ENCODE measurements around the gene PAAF1.
A peak's percentile ranks its signal among the peaks of the same experiment; 100 is the strongest.

PAAF1 gene

DNA sequence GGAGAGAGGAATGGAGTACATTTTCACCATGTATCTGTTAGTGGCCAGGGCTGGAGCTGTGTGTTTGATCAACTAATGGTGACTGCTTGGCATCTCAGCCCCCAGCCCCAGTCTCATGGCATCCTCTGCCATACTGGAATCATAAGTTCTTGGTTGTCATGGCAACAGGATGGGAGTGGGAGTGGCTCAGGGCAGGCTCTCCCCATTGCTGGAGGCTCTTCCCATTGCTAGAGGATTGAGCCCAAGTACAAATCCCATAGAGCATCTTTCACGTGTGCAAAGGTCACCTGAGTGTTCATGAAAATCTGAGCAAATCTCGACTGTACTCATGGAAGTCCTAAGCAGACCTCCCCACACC is 88.9 kb downstream of the PAAF1 start:
- Histone ChIP-seq H3K9ac (ENCODE audit: low read length in 5 of 5) (no peak overlapping the region), H3K27ac (ENCODE audit: low read depth, low read length) (no peak overlapping the region), H3K4me1 (ENCODE audit: control insufficient read depth in 5 of 5, insufficient read depth in 5 of 5, low read length in 5 of 5) (peaks cover 0 to 14% (median 10%) of the 10 kb centered on the region in 5 donors), H3K9me3 (ENCODE audit: control insufficient read depth in 5 of 5, low read length in 5 of 5) (no peaks in the 10 kb centered on the region), H3K36me3 (ENCODE audit: control insufficient read depth in 5 of 5, insufficient read depth in 5 of 5, low read length in 5 of 5) (no peaks in the 10 kb centered on the region), H3K27me3 (ENCODE audit: control insufficient read depth in 5 of 5, insufficient read depth in 4 of 5, low read length in 5 of 5) (no peaks in the 10 kb centered on the region), H3K4me3 (ENCODE audit: low read depth in 1 of 5, low read length in 5 of 5) (no peak overlapping the region)

DNA sequence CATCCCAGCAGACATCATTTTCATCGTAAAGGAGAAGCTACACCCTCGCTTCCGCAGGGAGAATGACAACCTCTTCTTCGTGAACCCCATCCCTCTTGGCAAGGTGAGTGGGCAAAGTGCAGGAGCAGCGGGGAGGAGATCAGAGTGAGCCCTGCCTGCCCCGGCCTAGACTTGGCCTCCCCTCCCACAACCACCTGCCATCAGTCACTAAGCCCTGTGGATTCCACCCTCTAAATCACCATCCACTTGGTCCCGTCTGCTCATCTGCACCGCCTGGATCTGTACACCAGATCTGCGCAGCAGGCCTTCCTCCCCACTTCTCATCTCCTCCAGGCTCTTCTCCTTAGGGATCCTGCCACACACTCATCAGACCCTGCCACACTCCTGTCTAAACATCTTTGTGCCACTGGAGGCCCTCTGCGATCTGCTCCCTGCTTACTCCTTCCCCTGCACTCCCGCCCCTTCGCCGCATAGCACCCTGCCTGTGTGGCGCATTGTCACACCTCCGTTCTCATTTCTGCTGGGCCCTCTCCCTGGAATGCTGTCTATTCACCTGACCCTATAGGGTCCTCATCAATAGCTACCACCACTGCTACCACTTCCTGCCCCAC is 91.7 kb downstream of the PAAF1 start:
- Histone ChIP-seq H3K27me3 (ENCODE audit: control insufficient read depth in 5 of 5, insufficient read depth in 4 of 5, low read length in 5 of 5) (no peaks in the 10 kb centered on the region), H3K4me1 (ENCODE audit: control insufficient read depth in 5 of 5, insufficient read depth in 5 of 5, low read length in 5 of 5) (peaks cover 0 to 26% (median 20%) of the 10 kb centered on the region in 5 donors), H3K27ac (ENCODE audit: low read depth, low read length) (no peak overlapping the region), H3K4me3 (ENCODE audit: low read depth in 1 of 5, low read length in 5 of 5) (no peak overlapping the region), H3K9ac (ENCODE audit: low read length in 5 of 5) (no peak overlapping the region), H3K36me3 (ENCODE audit: control insufficient read depth in 5 of 5, insufficient read depth in 5 of 5, low read length in 5 of 5) (no peaks in the 10 kb centered on the region), H3K9me3 (ENCODE audit: control insufficient read depth in 5 of 5, low read length in 5 of 5) (no peaks in the 10 kb centered on the region)

DNA sequence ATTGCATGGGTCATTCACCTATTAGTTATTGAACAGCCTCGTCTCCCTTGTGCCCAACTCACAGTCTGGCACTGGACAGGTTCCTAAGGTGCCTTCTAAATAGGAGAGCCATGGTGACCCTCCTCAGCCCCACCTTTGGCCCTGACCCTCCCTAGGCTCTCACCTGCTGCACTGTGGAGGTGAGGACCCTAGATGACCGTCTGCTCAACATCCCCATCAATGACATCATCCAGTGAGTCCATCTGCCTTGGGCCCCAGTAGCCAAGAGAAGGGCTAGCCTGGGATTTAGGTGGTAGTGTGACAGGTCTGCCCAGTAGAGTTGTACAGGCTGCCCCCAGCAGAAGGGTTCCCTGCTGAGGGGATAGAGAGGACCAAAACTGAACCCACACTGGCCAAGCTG is 92.3 kb downstream of the PAAF1 start:
- no peak overlapping the region for H3K9ac ChIP-seq (ENCODE audit: low read length in 5 of 5)
- peaks cover 0 to 2% (median 0%) of the 10 kb centered on the region in 5 donors for H3K36me3 ChIP-seq (ENCODE audit: control insufficient read depth in 5 of 5, insufficient read depth in 5 of 5, low read length in 5 of 5)
- H3K27ac ChIP-seq (ENCODE audit: low read depth, low read length), result no peak overlapping the region
- H3K9me3 ChIP-seq (ENCODE audit: control insufficient read depth in 5 of 5, low read length in 5 of 5), result no peaks in the 10 kb centered on the region
- H3K27me3 ChIP-seq (ENCODE audit: control insufficient read depth in 5 of 5, insufficient read depth in 4 of 5, low read length in 5 of 5), result no peaks in the 10 kb centered on the region
- peaks cover 0 to 31% (median 25%) of the 10 kb centered on the region in 5 donors for H3K4me1 ChIP-seq (ENCODE audit: control insufficient read depth in 5 of 5, insufficient read depth in 5 of 5, low read length in 5 of 5)
- H3K4me3 ChIP-seq (ENCODE audit: low read depth in 1 of 5, low read length in 5 of 5), result no peak overlapping the region

DNA sequence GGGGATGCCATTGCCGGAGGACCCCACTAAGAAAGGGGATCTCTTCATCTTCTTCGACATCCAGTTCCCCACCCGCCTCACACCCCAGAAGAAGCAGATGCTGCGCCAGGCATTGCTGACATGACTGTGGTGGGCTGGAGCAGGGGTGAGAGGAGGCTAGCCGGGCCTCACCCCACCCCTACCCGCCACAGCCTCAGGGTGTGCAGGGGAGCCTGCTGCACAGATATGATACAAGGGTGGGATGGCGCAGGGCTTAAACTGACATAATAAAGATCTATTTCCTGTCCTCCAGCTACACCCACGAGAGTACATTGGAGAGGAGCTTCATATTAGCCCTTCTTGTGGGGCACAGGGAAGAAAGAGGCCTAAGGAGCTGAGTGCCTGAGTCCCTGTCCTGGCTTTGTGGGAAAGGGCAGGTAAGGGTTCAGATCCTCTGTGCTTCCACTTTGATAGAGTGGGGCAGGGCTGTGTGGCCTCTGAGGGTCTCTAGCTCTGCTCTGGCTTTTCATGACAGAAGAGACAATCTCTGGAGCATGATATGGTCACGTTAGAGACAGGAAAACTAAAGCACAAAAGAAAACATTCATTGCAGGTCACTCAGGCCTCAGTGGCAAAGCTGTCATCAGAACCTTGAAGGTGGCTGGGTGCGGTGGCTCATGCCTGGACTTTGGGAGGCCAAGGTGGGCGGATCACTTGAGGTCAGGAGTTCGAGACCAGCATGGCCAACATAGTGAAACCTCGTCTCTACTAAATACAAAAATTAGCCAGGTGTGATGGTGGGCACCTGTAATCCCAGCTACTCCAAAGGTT is 93.4 kb downstream of the PAAF1 start:
- Histone ChIP-seq H3K27ac (ENCODE audit: low read depth, low read length) (no peak overlapping the region), H3K4me3 (ENCODE audit: low read depth in 1 of 5, low read length in 5 of 5) (no peak overlapping the region)

DNA sequence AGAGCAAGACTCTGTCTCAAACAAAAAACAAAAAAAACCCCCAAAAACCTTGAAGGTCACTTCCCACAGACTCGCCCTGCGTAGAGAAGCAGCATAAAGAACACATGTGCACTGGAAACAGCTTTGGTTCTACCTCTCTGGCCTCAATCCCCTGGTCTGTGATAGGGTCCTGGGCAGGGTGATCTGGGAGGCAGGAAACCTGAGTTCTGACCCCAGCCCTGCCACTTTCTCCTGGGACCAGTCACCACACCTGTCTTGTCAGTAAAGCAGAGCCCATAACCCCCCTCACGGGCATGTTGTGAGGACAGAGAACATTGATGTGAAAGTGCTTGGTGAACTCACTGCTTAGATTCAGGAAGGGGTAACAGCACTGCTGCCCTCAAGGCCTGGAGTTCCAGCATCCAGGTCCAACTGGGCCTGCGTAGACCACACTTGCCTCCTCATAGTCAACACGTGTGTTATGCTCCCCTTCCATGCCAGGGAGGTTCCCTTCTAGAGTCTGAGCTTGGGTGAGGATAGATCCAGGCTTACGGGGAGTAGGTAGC is 94.4 kb downstream of the PAAF1 start:
- H3K9me3 ChIP-seq (ENCODE audit: control insufficient read depth in 5 of 5, low read length in 5 of 5), result no peaks in the 10 kb centered on the region
- H3K4me1 ChIP-seq (ENCODE audit: control insufficient read depth in 5 of 5, insufficient read depth in 5 of 5, low read length in 5 of 5), result peaks cover 0 to 28% (median 17%) of the 10 kb centered on the region in 5 donors
- H3K4me3 ChIP-seq (ENCODE audit: low read depth in 1 of 5, low read length in 5 of 5), result no peak overlapping the region
- no peaks in the 10 kb centered on the region for H3K27me3 ChIP-seq (ENCODE audit: control insufficient read depth in 5 of 5, insufficient read depth in 4 of 5, low read length in 5 of 5)
- H3K9ac ChIP-seq (ENCODE audit: low read length in 5 of 5), result no peak overlapping the region
- H3K27ac ChIP-seq (ENCODE audit: low read depth, low read length), result no peak overlapping the region
- peaks cover 0 to 24% (median 18%) of the 10 kb centered on the region in 5 donors for H3K36me3 ChIP-seq (ENCODE audit: control insufficient read depth in 5 of 5, insufficient read depth in 5 of 5, low read length in 5 of 5)

More for the DNA sequence above, 93.4 kb downstream of the PAAF1 start:
- Histone ChIP-seq H3K4me1 (ENCODE audit: control insufficient read depth in 5 of 5, insufficient read depth in 5 of 5, low read length in 5 of 5) (peaks cover 0 to 28% (median 19%) of the 10 kb centered on the region in 5 donors), H3K9me3 (ENCODE audit: control insufficient read depth in 5 of 5, low read length in 5 of 5) (no peaks in the 10 kb centered on the region), H3K9ac (ENCODE audit: low read length in 5 of 5) (no peak overlapping the region), H3K36me3 (ENCODE audit: control insufficient read depth in 5 of 5, insufficient read depth in 5 of 5, low read length in 5 of 5) (peaks cover 0 to 14% (median 10%) of the 10 kb centered on the region in 5 donors), H3K27me3 (ENCODE audit: control insufficient read depth in 5 of 5, insufficient read depth in 4 of 5, low read length in 5 of 5) (no peaks in the 10 kb centered on the region)

DNA sequence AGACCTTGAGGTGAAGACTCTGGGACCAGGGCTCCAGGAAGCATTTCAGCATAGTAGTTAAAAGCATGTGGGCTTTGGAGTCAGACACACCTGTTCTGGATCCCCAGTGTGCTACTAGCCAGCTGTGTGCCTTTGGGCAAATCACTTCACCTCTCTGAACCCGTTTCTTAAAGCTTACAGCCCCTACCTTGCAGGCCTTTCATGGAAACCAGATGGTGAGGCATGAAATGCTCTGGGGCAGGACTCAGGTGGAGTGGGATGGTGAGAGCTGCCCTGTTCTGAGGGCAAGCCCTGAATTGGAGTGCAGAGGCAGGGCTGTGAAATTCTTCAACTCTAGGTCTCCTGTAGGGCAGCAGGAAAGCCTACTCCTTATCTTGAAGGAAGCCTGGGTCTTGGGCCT is 95.4 kb downstream of the PAAF1 start:
- Histone ChIP-seq H3K9ac (ENCODE audit: low read length in 5 of 5) (no peak overlapping the region), H3K4me3 (ENCODE audit: low read depth in 1 of 5, low read length in 5 of 5) (no peak overlapping the region), H3K4me1 (ENCODE audit: control insufficient read depth in 5 of 5, insufficient read depth in 5 of 5, low read length in 5 of 5) (peaks cover 0 to 37% (median 22%) of the 10 kb centered on the region in 5 donors), H3K36me3 (ENCODE audit: control insufficient read depth in 5 of 5, insufficient read depth in 5 of 5, low read length in 5 of 5) (peaks cover 0 to 32% (median 27%) of the 10 kb centered on the region in 5 donors), H3K27ac (ENCODE audit: low read depth, low read length) (no peak overlapping the region), H3K9me3 (ENCODE audit: control insufficient read depth in 5 of 5, low read length in 5 of 5) (no peaks in the 10 kb centered on the region), H3K27me3 (ENCODE audit: control insufficient read depth in 5 of 5, insufficient read depth in 4 of 5, low read length in 5 of 5) (no peaks in the 10 kb centered on the region)

DNA sequence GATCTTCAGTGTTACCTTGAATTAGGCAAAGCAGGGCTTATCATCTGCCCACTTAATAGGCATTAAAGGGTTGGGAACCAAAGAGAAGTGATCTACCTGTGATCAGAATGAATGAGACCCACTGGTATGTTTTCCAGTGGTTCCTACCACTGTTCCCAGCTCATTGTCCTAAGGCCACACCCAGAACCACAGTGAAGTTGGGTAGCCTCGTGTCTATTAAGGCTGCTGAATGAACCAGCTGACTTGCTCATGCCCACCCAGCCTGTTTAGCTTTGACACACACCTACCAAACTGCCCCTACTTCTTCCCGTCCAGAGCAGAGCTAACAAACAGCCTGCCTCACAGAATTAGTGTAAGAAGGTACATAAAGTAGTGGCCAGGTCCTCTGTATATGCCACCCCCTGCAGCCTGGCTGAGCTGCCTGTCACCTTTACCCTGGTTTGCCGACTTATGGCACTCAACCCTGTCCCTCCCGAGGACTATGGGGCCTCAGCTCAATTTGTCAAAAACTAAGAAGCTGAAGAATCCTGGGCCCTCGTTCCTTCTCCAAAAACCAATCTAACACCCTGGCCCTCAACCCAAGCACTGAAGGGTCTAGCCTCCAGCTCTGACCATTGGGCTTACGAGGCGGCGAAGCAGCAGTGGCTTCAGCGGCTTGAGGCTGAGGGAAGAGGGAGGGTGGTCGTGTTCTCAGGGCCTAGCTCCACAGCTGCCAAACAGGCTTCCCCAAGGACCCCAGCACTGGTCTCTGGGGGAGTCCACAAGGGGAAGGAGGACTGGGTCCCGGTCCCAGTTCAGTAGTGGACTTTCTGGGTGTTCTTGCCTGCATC is 96.0 kb downstream of the PAAF1 start:
- peaks cover 0 to 39% (median 32%) of the 10 kb centered on the region in 5 donors for H3K36me3 ChIP-seq (ENCODE audit: control insufficient read depth in 5 of 5, insufficient read depth in 5 of 5, low read length in 5 of 5)
- no peaks in the 10 kb centered on the region for H3K27me3 ChIP-seq (ENCODE audit: control insufficient read depth in 5 of 5, insufficient read depth in 4 of 5, low read length in 5 of 5)
- peaks cover 0 to 44% (median 28%) of the 10 kb centered on the region in 5 donors for H3K4me1 ChIP-seq (ENCODE audit: control insufficient read depth in 5 of 5, insufficient read depth in 5 of 5, low read length in 5 of 5)
- H3K9ac ChIP-seq (ENCODE audit: low read length in 5 of 5), result peak overlapping the region in 1 of 5 donors; percentile 35
- H3K9me3 ChIP-seq (ENCODE audit: control insufficient read depth in 5 of 5, low read length in 5 of 5), result no peaks in the 10 kb centered on the region
- no peak overlapping the region for H3K4me3 ChIP-seq (ENCODE audit: low read depth in 1 of 5, low read length in 5 of 5)
- H3K27ac ChIP-seq (ENCODE audit: low read depth, low read length), result no peak overlapping the region

DNA sequence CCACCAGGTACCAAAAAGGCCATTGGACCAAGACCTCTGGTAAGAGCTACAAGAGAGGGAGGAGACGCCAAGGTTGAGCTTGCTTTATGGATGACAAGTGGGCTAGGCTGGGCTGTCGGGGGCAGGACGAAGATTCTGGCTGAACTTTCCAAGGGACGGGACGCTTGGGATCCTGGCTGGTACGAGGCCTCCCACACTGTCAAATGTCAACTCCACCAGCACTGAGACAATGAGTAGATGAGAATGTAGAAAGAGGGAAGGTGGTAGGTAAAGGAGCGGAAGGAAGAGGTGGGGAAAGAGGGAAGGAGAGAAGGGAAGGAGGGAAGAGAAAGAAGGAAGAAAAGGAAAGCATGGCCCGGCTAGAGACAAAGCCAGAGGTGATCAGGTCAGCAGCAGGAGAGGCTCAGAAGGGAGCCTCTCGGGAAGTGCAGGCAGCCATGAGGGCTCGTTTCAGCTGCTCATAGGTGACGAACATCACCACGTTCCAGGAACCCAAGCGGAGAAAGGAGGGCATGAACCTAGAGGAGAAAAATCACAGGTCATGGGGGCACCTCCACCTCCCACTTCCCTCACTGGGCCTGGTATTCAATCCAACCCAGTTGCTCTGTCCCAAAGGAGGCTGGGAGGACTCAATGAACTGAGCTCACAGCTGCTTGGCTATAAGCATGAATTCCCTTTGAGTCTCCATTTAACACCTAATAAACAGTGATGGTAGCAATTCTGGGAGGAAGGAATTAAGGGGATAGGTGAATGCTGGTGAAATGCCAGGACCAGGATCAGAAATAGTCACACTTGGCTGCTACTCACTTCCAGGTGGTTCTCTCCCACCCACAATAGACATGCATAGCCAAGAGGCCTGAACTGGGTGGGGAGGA is 98.0 kb downstream of the PAAF1 start:
- H3K27me3 ChIP-seq (ENCODE audit: control insufficient read depth in 5 of 5, insufficient read depth in 4 of 5, low read length in 5 of 5), result no peaks in the 10 kb centered on the region
- no peak overlapping the region for H3K9ac ChIP-seq (ENCODE audit: low read length in 5 of 5)
- H3K27ac ChIP-seq (ENCODE audit: low read depth, low read length), result no peak overlapping the region
- H3K4me1 ChIP-seq (ENCODE audit: control insufficient read depth in 5 of 5, insufficient read depth in 5 of 5, low read length in 5 of 5), result peaks cover 0 to 62% (median 37%) of the 10 kb centered on the region in 5 donors
- no peak overlapping the region for H3K4me3 ChIP-seq (ENCODE audit: low read depth in 1 of 5, low read length in 5 of 5)
- H3K36me3 ChIP-seq (ENCODE audit: control insufficient read depth in 5 of 5, insufficient read depth in 5 of 5, low read length in 5 of 5), result peaks cover 0 to 50% (median 42%) of the 10 kb centered on the region in 5 donors
- H3K9me3 ChIP-seq (ENCODE audit: control insufficient read depth in 5 of 5, low read length in 5 of 5), result no peaks in the 10 kb centered on the region

DNA sequence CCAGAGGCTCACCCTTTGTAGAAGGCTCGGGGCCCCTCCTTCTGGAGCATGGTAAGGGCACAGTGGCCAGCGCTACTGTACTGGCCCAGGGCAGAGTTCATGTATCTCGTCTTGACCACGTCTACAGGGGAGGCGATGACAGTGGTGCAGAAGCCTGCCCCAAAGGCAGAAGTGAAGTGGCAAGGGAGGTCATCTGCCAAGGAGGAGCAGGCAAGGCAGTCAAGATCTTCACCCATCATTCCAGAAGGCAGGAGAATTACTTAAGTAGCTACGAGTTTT is 98.6 kb downstream of the PAAF1 start:
- Histone ChIP-seq H3K4me3 (ENCODE audit: low read depth in 1 of 5, low read length in 5 of 5) (no peak overlapping the region), H3K27me3 (ENCODE audit: control insufficient read depth in 5 of 5, insufficient read depth in 4 of 5, low read length in 5 of 5) (no peaks in the 10 kb centered on the region), H3K27ac (ENCODE audit: low read depth, low read length) (no peak overlapping the region), H3K9me3 (ENCODE audit: control insufficient read depth in 5 of 5, low read length in 5 of 5) (no peaks in the 10 kb centered on the region), H3K4me1 (ENCODE audit: control insufficient read depth in 5 of 5, insufficient read depth in 5 of 5, low read length in 5 of 5) (peaks cover 0 to 68% (median 38%) of the 10 kb centered on the region in 5 donors), H3K9ac (ENCODE audit: low read length in 5 of 5) (no peak overlapping the region), H3K36me3 (ENCODE audit: control insufficient read depth in 5 of 5, insufficient read depth in 5 of 5, low read length in 5 of 5) (peaks cover 0 to 55% (median 48%) of the 10 kb centered on the region in 5 donors)
